Erythroblast (primary cell): ENCODE data around the gene TMPRSS4.

Experiments used
- GATA1 ChIP-seq: IDR thresholded peaks from 2 replicates; pipeline ENCODE4 v1.6.1; 2011; ENCODE audit warnings: low read depth, mild to moderate bottlenecking, control low read depth, low read length, moderate library complexity
- POLR2A ChIP-seq: IDR thresholded peaks from 2 replicates; pipeline ENCODE4 v1.6.1; 2011; ENCODE audit warnings: mild to moderate bottlenecking, low read length

DNA sequence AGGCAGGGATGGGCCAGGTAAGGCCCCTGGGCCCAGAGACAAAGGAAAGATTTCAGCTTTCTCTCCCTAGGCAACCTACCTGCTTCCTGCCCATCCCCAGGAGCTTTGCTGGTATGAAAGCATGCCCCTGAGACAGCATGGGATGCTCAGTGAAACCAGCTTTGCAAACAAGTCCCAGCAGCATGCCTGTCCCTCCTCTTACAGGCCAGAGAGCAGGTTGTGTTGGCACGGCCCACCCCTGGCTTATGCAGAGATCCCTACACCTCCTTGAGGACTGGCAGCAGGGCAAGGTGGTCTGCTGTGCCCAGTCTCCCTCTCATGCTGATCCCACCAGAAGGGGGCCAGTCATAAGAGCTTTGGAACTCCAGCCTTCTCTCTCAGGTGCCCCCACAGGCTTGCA lies 72.6 kb downstream of the TMPRSS4 start:
- TF ChIP-seq POLR2A (no peak), GATA1 (no peak)
